AG04450 (cell line): ENCODE results near the gene PSMD13. TPM values are rescaled to one million over a fixed set of nuclear protein-coding genes. Genes with fewer than 3 reads are reported as not detected.

Source experiments
- CTCF ChIA-PET: fragments of 300-600, 350-600 bp; formaldehyde crosslinking; extraction: SDS; loops from one replicate; lab custom pipeline; 2022; ENCODE audit warnings: antibody characterized with exemption, inconsistent platforms; lab: Charles Lee
- POLR2A ChIA-PET: fragments of 350-600 bp; formaldehyde crosslinking; extraction: SDS; loops from one replicate; lab custom pipeline; 2021; ENCODE audit warnings: antibody characterized with exemption, inconsistent platforms; lab: Yijun Ruan, JAX
- DNase-seq: peaks from one replicate; pipeline ENCODE4 v3.0.0-alpha.2; 2011; ENCODE audit warnings: low read depth, low spot score
- H3K27ac ChIP-seq: one replicate; pipeline ENCODE4 v1.5.1; 2012; ENCODE audit warnings: low read depth, low read length, control low read depth
- H3K27me3 ChIP-seq: one replicate; pipeline ENCODE4 v1.6.0; 2012; ENCODE audit warnings: low read length; ENCODE audit not compliant: control insufficient read depth, insufficient read depth
- H3K4me3 ChIP-seq: 2 replicates; pipeline ENCODE4 v1.5.1; 2011; ENCODE audit warnings: mild to moderate bottlenecking, low read depth, low read length, control low read depth
- H3K9me3 ChIP-seq: 2 replicates; pipeline ENCODE4 v1.5.1; 2012; ENCODE audit warnings: low read length; ENCODE audit not compliant: control insufficient read depth, insufficient read depth
- polyA plus RNA-seq: library from polyadenylated mRNA; depleted of rRNA; stranded (reverse); fragments of >200 nt; gene quantifications from 2 replicates; pipeline ENCODE4 v1.2.3, GENCODE V29; 2011
- TF ChIP-seq, protein P1 (sequence below): IDR thresholded peaks from 2 replicates; pipeline ENCODE4 v1.5.1; 2011; ENCODE audit warnings: low read depth, low read length, control low read depth, inconsistent platforms

Gene PSMD13
- polyA plus RNA-seq, 1 experiment, result 148 TPM

DNA sequence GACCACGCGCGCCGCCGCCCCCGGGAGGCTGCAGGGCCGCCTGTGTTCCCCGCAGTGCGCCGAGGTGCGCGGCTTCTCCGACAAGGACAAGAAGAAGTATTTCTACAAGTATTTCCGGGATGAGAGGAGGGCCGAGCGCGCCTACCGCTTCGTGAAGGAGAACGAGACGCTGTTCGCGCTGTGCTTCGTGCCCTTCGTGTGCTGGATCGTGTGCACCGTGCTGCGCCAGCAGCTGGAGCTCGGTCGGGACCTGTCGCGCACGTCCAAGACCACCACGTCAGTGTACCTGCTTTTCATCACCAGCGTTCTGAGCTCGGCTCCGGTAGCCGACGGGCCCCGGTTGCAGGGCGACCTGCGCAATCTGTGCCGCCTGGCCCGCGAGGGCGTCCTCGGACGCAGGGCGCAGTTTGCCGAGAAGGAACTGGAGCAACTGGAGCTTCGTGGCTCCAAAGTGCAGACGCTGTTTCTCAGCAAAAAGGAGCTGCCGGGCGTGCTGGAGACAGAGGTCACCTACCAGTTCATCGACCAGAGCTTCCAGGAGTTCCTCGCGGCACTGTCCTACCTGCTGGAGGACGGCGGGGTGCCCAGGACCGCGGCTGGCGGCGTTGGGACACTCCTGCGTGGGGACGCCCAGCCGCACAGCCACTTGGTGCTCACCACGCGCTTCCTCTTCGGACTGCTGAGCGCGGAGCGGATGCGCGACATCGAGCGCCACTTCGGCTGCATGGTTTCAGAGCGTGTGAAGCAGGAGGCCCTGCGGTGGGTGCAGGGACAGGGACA is 44.1 kb downstream of the PSMD13 start:
- Histone ChIP-seq H3K4me3 (no peak overlapping the region), H3K27ac (no peak overlapping the region), H3K9me3 (no peaks in the 10 kb centered on the region; the same call in 1 of the 2 replicates), H3K27me3 (peaks cover 64% of the 10 kb centered on the region)
- CTCF ChIA-PET, result no interaction called here
- no peak for DNase-seq
- TF ChIP-seq, protein P1, sequence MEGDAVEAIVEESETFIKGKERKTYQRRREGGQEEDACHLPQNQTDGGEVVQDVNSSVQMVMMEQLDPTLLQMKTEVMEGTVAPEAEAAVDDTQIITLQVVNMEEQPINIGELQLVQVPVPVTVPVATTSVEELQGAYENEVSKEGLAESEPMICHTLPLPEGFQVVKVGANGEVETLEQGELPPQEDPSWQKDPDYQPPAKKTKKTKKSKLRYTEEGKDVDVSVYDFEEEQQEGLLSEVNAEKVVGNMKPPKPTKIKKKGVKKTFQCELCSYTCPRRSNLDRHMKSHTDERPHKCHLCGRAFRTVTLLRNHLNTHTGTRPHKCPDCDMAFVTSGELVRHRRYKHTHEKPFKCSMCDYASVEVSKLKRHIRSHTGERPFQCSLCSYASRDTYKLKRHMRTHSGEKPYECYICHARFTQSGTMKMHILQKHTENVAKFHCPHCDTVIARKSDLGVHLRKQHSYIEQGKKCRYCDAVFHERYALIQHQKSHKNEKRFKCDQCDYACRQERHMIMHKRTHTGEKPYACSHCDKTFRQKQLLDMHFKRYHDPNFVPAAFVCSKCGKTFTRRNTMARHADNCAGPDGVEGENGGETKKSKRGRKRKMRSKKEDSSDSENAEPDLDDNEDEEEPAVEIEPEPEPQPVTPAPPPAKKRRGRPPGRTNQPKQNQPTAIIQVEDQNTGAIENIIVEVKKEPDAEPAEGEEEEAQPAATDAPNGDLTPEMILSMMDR, result no peak
- POLR2A ChIA-PET, result no interaction called here

DNA sequence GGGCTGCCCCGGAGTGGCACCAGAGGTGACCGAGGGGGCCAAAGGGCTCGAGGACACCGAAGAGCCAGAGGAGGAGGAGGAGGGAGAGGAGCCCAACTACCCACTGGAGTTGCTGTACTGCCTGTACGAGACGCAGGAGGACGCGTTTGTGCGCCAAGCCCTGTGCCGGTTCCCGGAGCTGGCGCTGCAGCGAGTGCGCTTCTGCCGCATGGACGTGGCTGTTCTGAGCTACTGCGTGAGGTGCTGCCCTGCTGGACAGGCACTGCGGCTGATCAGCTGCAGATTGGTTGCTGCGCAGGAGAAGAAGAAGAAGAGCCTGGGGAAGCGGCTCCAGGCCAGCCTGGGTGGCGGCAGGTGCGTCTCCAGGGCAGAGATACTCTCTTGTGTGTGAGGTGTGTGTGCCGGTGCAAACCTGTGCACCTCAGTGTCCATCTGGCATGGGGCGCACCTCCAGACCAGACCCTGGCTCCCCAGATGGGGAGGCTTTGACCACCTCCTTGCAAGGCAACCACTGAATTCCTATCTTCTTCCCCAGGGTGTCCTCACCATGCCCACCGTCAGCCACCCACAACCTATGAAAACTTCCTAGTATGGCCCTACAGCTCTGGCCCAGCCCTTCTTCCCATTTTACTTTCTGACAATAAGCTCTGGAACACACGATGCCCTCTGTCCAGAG is 44.8 kb downstream of the PSMD13 start:
- peaks cover 65% of the 10 kb centered on the region for H3K27me3 ChIP-seq
- CTCF ChIA-PET, result no interaction called here
- DNase-seq, result no peak

DNA sequence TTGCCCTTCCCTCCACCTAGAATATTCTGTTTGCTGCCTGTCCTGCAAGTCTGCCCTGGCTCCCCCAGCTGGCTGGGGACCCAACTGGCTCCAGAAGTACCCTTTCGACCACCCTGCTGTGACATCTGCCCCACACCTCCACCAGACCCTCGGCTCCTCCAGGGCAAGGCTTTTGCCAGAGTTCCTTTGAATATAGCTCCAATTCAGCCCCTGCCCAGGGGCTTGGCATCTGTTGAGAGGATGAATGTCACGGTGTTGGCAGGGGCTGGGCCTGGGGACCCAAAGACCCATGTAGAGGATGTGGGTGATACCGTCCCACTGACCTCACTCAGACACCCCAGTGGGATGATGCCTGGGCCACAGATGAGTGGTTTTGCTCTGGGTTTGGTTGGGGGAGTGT is 45.4 kb downstream of the PSMD13 start:
- POLR2A ChIA-PET, result no interaction called here
- H3K27me3 ChIP-seq, result peaks cover 64% of the 10 kb centered on the region

More for the DNA sequence above, 44.8 kb downstream of the PSMD13 start:
- H3K27ac ChIP-seq, result no peak overlapping the region
- TF ChIP-seq, protein P1, result no peak
- H3K9me3 ChIP-seq, result no peaks in the 10 kb centered on the region; the same call in 1 of the 2 replicates
- POLR2A ChIA-PET, result no interaction called here
- H3K4me3 ChIP-seq, result no peak overlapping the region

DNA sequence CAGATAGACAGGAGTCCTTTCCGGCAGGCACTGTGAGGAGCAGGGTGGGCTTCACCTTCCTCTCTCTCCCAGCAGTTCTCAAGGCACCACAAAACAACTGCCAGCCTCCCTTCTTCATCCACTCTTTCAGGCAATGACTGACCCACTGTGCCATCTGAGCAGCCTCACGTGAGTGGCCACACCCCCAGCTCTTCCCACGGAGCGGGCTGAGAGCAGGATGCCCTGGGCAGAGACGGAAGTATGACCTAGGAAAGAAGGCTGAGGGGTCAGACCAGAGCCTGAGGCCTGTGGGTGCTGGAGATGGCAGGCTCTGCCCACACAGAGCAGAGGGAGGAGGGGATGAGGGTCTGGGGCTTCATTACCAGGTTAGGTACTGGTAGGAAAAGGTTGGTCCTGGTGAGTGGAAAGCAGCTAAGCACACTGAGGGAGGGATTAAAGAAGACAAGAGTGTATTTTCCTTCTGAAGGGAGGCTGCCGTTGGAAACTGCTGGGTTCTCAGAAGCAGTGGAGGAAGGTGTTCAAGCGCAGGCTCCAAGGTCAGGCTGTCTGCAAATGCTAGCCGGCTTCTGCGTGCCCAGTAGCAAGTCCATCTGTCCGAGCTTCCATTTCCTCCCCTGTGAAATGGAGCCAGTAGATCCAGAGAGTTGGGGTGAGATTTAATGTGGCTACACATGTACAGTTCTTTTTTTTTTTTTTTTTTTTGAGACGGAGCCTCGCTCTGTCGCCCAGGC is 46.0 kb downstream of the PSMD13 start:
- H3K4me3 ChIP-seq, result no peak overlapping the region
- no peaks in the 10 kb centered on the region; the same call in 1 of the 2 replicates for H3K9me3 ChIP-seq
- H3K27ac ChIP-seq, result no peak overlapping the region
- H3K27me3 ChIP-seq, result peaks cover 63% of the 10 kb centered on the region
- DNase-seq, result no peak
- ChIA-PET POLR2A (interaction anchor here (0.6 kb wide), 1 partner anchor 11 kb away, joined by 3 read pairs; no protein-coding TSS in a partner anchor), CTCF (no interaction called here)
- TF ChIP-seq, protein P1, result no peak

More for the DNA sequence above, 45.4 kb downstream of the PSMD13 start:
- Histone ChIP-seq H3K4me3 (no peak overlapping the region), H3K27ac (no peak overlapping the region), H3K9me3 (no peaks in the 10 kb centered on the region; the same call in 1 of the 2 replicates)
- TF ChIP-seq, protein P1, result no peak
- CTCF ChIA-PET, result no interaction called here
- DNase-seq, result no peak
